ENCODE results near the gene FOXC1. TPM values are rescaled to one million over a fixed set of nuclear protein-coding genes. Genes with fewer than 3 reads are reported as not detected.
A peak's percentile ranks its signal among the peaks of the same experiment; 100 is the strongest.

The FOXC1 gene
- polyA plus RNA-seq, 2 of the 4 experiments (the other 2 are of a cell fraction): 3.4 to 4.7 TPM

- TF ChIP-seq ELK1 (IDR thresholded peaks at IDR 0.05; ENCODE audit: low read depth, low read length) (no peak), RNF2 (IDR thresholded peaks at IDR 0.05; ENCODE audit: borderline replicate concordance, low read depth) (peak; percentile 47; the same call in 1 of the 2 replicates), USF2 (IDR thresholded peaks at IDR 0.05) (no peak), MAZ (IDR thresholded peaks at IDR 0.05; ENCODE audit: borderline replicate concordance, low read depth, low read length) (no peak), HES2 (IDR thresholded peaks at IDR 0.05) (no peak), CBX2 (IDR thresholded peaks at IDR 0.05; ENCODE audit: borderline replicate concordance, low read depth) (no peak), ZFP36 (IDR thresholded peaks at IDR 0.05; ENCODE audit: borderline replicate concordance, partially characterized antibody) (no peak), SMC3 (IDR thresholded peaks at IDR 0.05) (no peak), CTCF (IDR thresholded peaks at IDR 0.05) (no peak), RAD21 (conservative IDR thresholded peaks at IDR 0.05 in 1 of 2, IDR thresholded peaks at IDR 0.05 in 1 of 2) (no peak), POLR2A (IDR thresholded peaks at IDR 0.05; ENCODE audit: low read length) (no peak), RARB (CRISPR knock-in tag; IDR thresholded peaks at IDR 0.05) (no peak)
These were observed 571 bp upstream of the FOXC1 start (continued) for GRCh38 chr6:1609041-1609647.

GRCh38 chr6:1610497-1611321, 994 bp downstream of the FOXC1 start:
- Histone ChIP-seq H3K27ac (peak overlapping the region; percentile 88 to 99), H3K4me1 (peaks cover 13% of the 10 kb centered on the region; the same call in 2 of the 3 replicates), H3K4me3 (peak overlapping the region; percentile 83), H3K9me3 (no peaks in the 10 kb centered on the region), H3K4me2 (peak overlapping the region; percentile 99)
- TF ChIP-seq E2F6 (IDR thresholded peaks at IDR 0.05; ENCODE audit: borderline replicate concordance, low read depth) (peak; percentile 48; the same call in 1 of the 2 replicates), CEBPB (IDR thresholded peaks at IDR 0.05) (no peak), CBX8 (IDR thresholded peaks at IDR 0.05) (no peak), HDAC2 (IDR thresholded peaks at IDR 0.05) (no peak), CHD2 (IDR thresholded peaks at IDR 0.05; ENCODE audit: low read length, partially characterized antibody) (no peak), TP53 (CRISPR knock-in tag; IDR thresholded peaks at IDR 0.05) (no peak), ZNF302 (CRISPR knock-in tag; IDR thresholded peaks at IDR 0.05) (no peak), SMC3 (IDR thresholded peaks at IDR 0.05) (no peak), FOXS1 (CRISPR knock-in tag; IDR thresholded peaks at IDR 0.05) (no peak), EHF (CRISPR knock-in tag; IDR thresholded peaks at IDR 0.05) (no peak), JUN (IDR thresholded peaks at IDR 0.05) (0 out of 5 replicates have a peak, but pooled peaks of 1 of the 2 experiments have one; percentile 45), PHF8 (IDR thresholded peaks at IDR 0.05; ENCODE audit: borderline replicate concordance, low read depth) (no peak), ELK1 (IDR thresholded peaks at IDR 0.05; ENCODE audit: low read depth, low read length) (no peak), EHMT2 (IDR thresholded peaks at IDR 0.05; ENCODE audit: low read depth) (no peak), ZC3H11A (IDR thresholded peaks at IDR 0.05) (no peak), HOXB5 (CRISPR knock-in tag; IDR thresholded peaks at IDR 0.05) (no peak), MAX (IDR thresholded peaks at IDR 0.05) (peak; percentile 57; the same call in 1 of the 2 replicates), HEYL (CRISPR knock-in tag; IDR thresholded peaks at IDR 0.05) (no peak), RNF2 (IDR thresholded peaks at IDR 0.05; ENCODE audit: borderline replicate concordance, low read depth) (0 out of 2 replicates have a peak, but pooled peaks have one; percentile 32)
- DNase-seq (ENCODE audit: low read depth in 1 of 2, low spot score in 1 of 2): peak in 1 of 2 experiments; percentile 52
- ChIA-PET POLR2A (interaction anchor here (0.6 to 1.8 kb wide), 6 partner anchors 14 to 1024 kb away, joined by 3 to 10 read pairs (median 4); no protein-coding TSS in a partner anchor), CTCF (interaction anchor here (0.7 to 2.7 kb wide), 15 partner anchors 8 to 1023 kb away, joined by 3 to 12 read pairs (median 5); no protein-coding TSS in a partner anchor)
- FAIRE-seq: no peak
- peak; percentile 38 to 43; a peak in 5 of 6 replicates for ATAC-seq
- WGBS (ENCODE audit: missing lambda C conversion rate): no CpG with 5 or more reads among the region's 101 CpGs
